BLaER1 treated with 17β-estradiol and CSF1 and Interleukin-3, amounts not matched to agents 10 nM and 100 nM (cell line): Measurements from ENCODE around the gene PKDCC.
A peak's percentile ranks its signal among the peaks of the same experiment; 100 is the strongest.
"Not testable (repeated sequence)": the region's sequence is repeated elsewhere in the genome, so short reads cannot be mapped to it uniquely, and the experiment has no call there.

Experiments
- H3K27ac ChIP-seq, 11 experiments: shearing (Covaris generic); formaldehyde crosslinking; 2 replicates each; pipeline ENCODE4 v1.8.1; 2022
- H3K27me3 ChIP-seq, 11 experiments: shearing (Covaris generic); formaldehyde crosslinking; 2 replicates each; pipeline ENCODE4 v1.8.1; 2022
- H3K36me3 ChIP-seq, 11 experiments: shearing (Covaris generic); formaldehyde crosslinking; 2 replicates each; pipeline ENCODE4 v1.8.1; 2022
- H3K4me1 ChIP-seq, 10 experiments: shearing (Covaris generic); formaldehyde crosslinking; 2 replicates each; pipeline ENCODE4 v1.8.1; 2022
- H3K4me2 ChIP-seq, 11 experiments: shearing (Covaris generic); formaldehyde crosslinking; 2 replicates each; pipeline ENCODE4 v1.8.1; 2022
- H3K4me3 ChIP-seq, 10 experiments: shearing (Covaris generic); formaldehyde crosslinking; 2 replicates each; pipeline ENCODE4 v1.8.1; 2022
- H3K9ac ChIP-seq, 11 experiments: shearing (Covaris generic); formaldehyde crosslinking; 2 replicates each; pipeline ENCODE4 v1.8.1; 2022
- H3K9me3 ChIP-seq, 11 experiments: shearing (Covaris generic); formaldehyde crosslinking; replicated peaks in 1 of 11; 2 replicates each; pipeline ENCODE4 v1.8.1; 2022
- H4K20me1 ChIP-seq, 11 experiments: shearing (Covaris generic); formaldehyde crosslinking; 2 replicates each; pipeline ENCODE4 v1.8.1; 2022
- Cebpa-rat ChIP-seq, 11 experiments: shearing (Covaris generic); IDR thresholded peaks; 2 replicates each; pipeline ENCODE4 v1.8.1; 2022

The PKDCC gene

DNA sequence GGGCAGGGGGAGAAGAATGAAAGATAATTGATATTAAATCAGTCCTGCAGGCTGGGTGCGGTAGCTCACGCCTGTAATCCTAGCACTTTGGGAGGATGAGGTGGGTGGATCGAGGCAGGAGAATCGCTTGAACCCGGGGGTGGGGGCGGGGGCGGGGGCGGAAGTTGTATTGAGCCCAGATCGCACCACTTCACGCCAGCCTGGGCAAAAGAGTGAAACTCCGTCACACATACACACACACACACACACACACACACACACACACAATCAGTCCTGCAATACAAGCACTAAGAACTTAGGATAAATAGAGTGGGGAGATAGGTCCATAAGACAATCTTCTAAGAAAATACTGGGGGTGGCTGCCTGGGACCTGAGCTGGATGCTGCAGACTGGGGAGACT lies 15.1 kb upstream of the PKDCC start:
- no peaks in the 10 kb centered on the region for H4K20me1 ChIP-seq
- 0 out of 22 replicates have a peak, but pooled peaks cover 0 to 4% (median 0%) of the 10 kb centered on the region in 11 experiments for H3K9me3 ChIP-seq
- H3K27ac ChIP-seq = peak overlapping the region in 5 of 11 experiments; percentile 25 to 96 (median 92); a peak in 7 of 22 replicates
- H3K27me3 ChIP-seq = no peaks in the 10 kb centered on the region; a peak in 1 of 22 replicates
- H3K4me1 ChIP-seq = peaks cover 52 to 87% (median 72%) of the 10 kb centered on the region in 10 experiments
- peak overlapping the region; percentile 62 to 97 (median 89) for H3K4me2 ChIP-seq
- H3K4me3 ChIP-seq = no peak overlapping the region
- no peak for TF ChIP-seq Cebpa-rat (IDR thresholded peaks at IDR 0.05)
- no peaks in the 10 kb centered on the region for H3K36me3 ChIP-seq
- H3K9ac ChIP-seq = peak overlapping the region in 4 of 11 experiments; percentile 24 to 83 (median 59); a peak in 4 of 22 replicates

GRCh38 chr2:42034096-42034495 lies 13.7 kb upstream of the PKDCC start:
- not testable (repeated sequence) for H3K9me3 ChIP-seq, H4K20me1 ChIP-seq, H3K27ac ChIP-seq, H3K27me3 ChIP-seq, H3K36me3 ChIP-seq, H3K9ac ChIP-seq, H3K4me3 ChIP-seq
- peaks cover 39 to 74% (median 59%) of the 10 kb centered on the region in 10 experiments for H3K4me1 ChIP-seq
- H3K4me2 ChIP-seq = peak overlapping the region in 5 of 11 experiments; percentile 2 to 97 (median 36); a peak in 6 of 22 replicates

DNA sequence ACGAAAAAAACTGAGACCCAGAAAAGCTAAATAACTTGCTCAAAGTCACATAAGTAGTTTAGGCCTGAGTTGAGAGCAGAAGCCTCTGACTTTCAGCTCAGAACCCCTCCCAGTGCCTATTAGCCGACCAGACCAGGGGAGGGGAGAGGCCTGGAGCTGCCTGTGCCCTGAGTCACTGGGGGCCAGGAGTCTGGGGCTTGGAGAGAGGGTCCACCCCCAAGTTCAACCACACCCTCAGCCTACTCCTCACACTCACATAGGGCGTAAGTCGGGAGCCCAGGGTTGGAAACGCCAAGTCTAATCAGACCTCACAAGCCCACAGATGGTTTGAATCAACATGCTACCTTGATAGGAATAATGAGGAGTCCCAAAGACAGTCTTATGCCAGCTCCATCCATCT lies 12.6 kb upstream of the PKDCC start:
- Histone ChIP-seq H3K9ac (no peak overlapping the region), H3K4me2 (peak overlapping the region in 1 of 11 experiments; percentile 26; a peak in 2 of 22 replicates), H3K4me3 (no peak overlapping the region), H3K36me3 (no peaks in the 10 kb centered on the region), H4K20me1 (no peaks in the 10 kb centered on the region), H3K9me3 (0 out of 22 replicates have a peak, but pooled peaks cover 0 to 4% (median 0%) of the 10 kb centered on the region in 11 experiments), H3K27ac (no peak overlapping the region), H3K4me1 (peaks cover 27 to 62% (median 47%) of the 10 kb centered on the region in 10 experiments), H3K27me3 (no peaks in the 10 kb centered on the region; a peak in 1 of 22 replicates)
- no peak for TF ChIP-seq Cebpa-rat (IDR thresholded peaks at IDR 0.05)

GRCh38 chr2:42036413-42036812 lies 11.4 kb upstream of the PKDCC start:
- H3K27ac ChIP-seq = no peak overlapping the region
- H3K4me3 ChIP-seq = no peak overlapping the region
- TF ChIP-seq Cebpa-rat (IDR thresholded peaks at IDR 0.05) = no peak
- H3K9ac ChIP-seq = no peak overlapping the region
- peak overlapping the region in 3 of 11 experiments; percentile 10 to 33 (median 26); a peak in 5 of 22 replicates for H3K4me2 ChIP-seq
- 0 out of 22 replicates have a peak, but pooled peaks cover 0 to 4% (median 0%) of the 10 kb centered on the region in 11 experiments for H3K9me3 ChIP-seq
- no peaks in the 10 kb centered on the region for H3K27me3 ChIP-seq
- no peaks in the 10 kb centered on the region for H4K20me1 ChIP-seq
- no peaks in the 10 kb centered on the region for H3K36me3 ChIP-seq
- peaks cover 16 to 55% (median 35%) of the 10 kb centered on the region in 10 experiments for H3K4me1 ChIP-seq

- H3K4me2 ChIP-seq = peak overlapping the region in 3 of 11 experiments; percentile 10 to 33 (median 26); a peak in 4 of 22 replicates
- H3K4me1 ChIP-seq = peaks cover 10 to 53% (median 30%) of the 10 kb centered on the region in 10 experiments
- H3K27me3 ChIP-seq = no peaks in the 10 kb centered on the region
- no peak for TF ChIP-seq Cebpa-rat (IDR thresholded peaks at IDR 0.05)
- 0 out of 22 replicates have a peak, but pooled peaks cover 0 to 4% (median 0%) of the 10 kb centered on the region in 11 experiments for H3K9me3 ChIP-seq
- H3K9ac ChIP-seq = no peak overlapping the region
- H3K4me3 ChIP-seq = no peak overlapping the region
- H4K20me1 ChIP-seq = no peaks in the 10 kb centered on the region
- H3K36me3 ChIP-seq = no peaks in the 10 kb centered on the region
- no peak overlapping the region for H3K27ac ChIP-seq
Measured at GRCh38 chr2:42036940-42037339, 10.9 kb upstream of the PKDCC start.

GRCh38 chr2:42040643-42041278 lies 7.1 kb upstream of the PKDCC start:
- Histone ChIP-seq H3K4me3 (no peak overlapping the region), H3K4me2 (no peak overlapping the region; a peak in 1 of 22 replicates), H3K4me1 (peaks cover 0 to 59% (median 37%) of the 10 kb centered on the region in 10 experiments; a peak in 17 of 20 replicates), H3K27ac (no peak overlapping the region), H3K9me3 (no peaks in the 10 kb centered on the region), H3K9ac (no peak overlapping the region), H4K20me1 (no peaks in the 10 kb centered on the region), H3K27me3 (0 out of 22 replicates have a peak, but pooled peaks cover 0 to 1% (median 0%) of the 10 kb centered on the region in 11 experiments), H3K36me3 (no peaks in the 10 kb centered on the region)
- TF ChIP-seq Cebpa-rat (IDR thresholded peaks at IDR 0.05) = no peak

- Histone ChIP-seq H3K27ac (no peak overlapping the region), H3K27me3 (0 out of 22 replicates have a peak, but pooled peaks cover 0 to 7% (median 0%) of the 10 kb centered on the region in 11 experiments), H3K9me3 (no peaks in the 10 kb centered on the region), H3K36me3 (no peaks in the 10 kb centered on the region), H3K9ac (no peak overlapping the region), H3K4me2 (peak overlapping the region in 5 of 11 experiments; percentile 17 to 50 (median 43); a peak in 3 of 22 replicates), H4K20me1 (no peaks in the 10 kb centered on the region), H3K4me3 (no peak overlapping the region), H3K4me1 (peaks cover 0 to 59% (median 40%) of the 10 kb centered on the region in 10 experiments; a peak in 17 of 20 replicates)
- TF ChIP-seq Cebpa-rat (IDR thresholded peaks at IDR 0.05) = no peak
Measured at GRCh38 chr2:42041377-42042127, 6.3 kb upstream of the PKDCC start.

GRCh38 chr2:42042631-42043355 lies 5.0 kb upstream of the PKDCC start:
- H3K9ac ChIP-seq = no peak overlapping the region
- H3K27ac ChIP-seq = peak overlapping the region in 1 of 11 experiments; percentile 21; a peak in 3 of 22 replicates
- H4K20me1 ChIP-seq = no peaks in the 10 kb centered on the region
- H3K4me2 ChIP-seq = peak overlapping the region in 8 of 11 experiments; percentile 9 to 50 (median 32); a peak in 13 of 22 replicates
- no peak for TF ChIP-seq Cebpa-rat (IDR thresholded peaks at IDR 0.05)
- H3K4me3 ChIP-seq = no peak overlapping the region
- no peaks in the 10 kb centered on the region for H3K36me3 ChIP-seq
- H3K4me1 ChIP-seq = peaks cover 0 to 64% (median 46%) of the 10 kb centered on the region in 10 experiments; a peak in 17 of 20 replicates
- peaks cover 0 to 16% (median 0%) of the 10 kb centered on the region in 11 experiments; a peak in 4 of 22 replicates for H3K27me3 ChIP-seq
- no peaks in the 10 kb centered on the region for H3K9me3 ChIP-seq
